ENCODE measurements around the gene SRGAP3.

DNA sequence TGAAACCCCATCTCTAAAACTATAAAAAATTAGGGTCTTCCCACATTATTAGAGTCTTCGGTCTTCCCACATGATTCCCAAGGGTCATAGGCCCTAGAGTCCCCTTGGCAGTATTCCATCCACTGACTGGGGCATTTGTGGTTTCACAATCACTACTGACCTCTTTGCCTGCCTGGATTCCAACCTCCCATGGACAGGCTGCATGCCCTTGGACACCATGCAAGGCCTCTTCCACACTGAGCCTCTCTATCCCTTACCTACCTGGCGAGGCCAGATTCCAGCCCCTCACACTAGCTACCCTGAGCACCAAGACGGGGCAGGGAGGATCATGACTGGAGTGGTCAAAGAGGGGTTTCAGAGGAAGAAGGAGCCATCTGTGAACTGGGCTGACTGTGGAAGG lies 64.4 kb downstream of the SRGAP3 start:
- TF ChIP-seq NR2C2 (CRISPR knock-in tag; IDR thresholded peaks at IDR 0.05) (no peak), USF2 (CRISPR knock-in tag; IDR thresholded peaks at IDR 0.05) (no peak), EMX1 (CRISPR knock-in tag; IDR thresholded peaks at IDR 0.05) (no peak), TEAD4 (CRISPR knock-in tag; IDR thresholded peaks at IDR 0.05) (no peak), GRHL2 (CRISPR knock-in tag; IDR thresholded peaks at IDR 0.05; ENCODE audit: insufficient replicate concordance, severe bottlenecking) (no peak), CREB1 (CRISPR knock-in tag; IDR thresholded peaks at IDR 0.05) (no peak), FOXP4 (CRISPR knock-in tag; IDR thresholded peaks at IDR 0.05) (no peak), FOXP1 (CRISPR knock-in tag; IDR thresholded peaks at IDR 0.05; ENCODE audit: borderline replicate concordance) (no peak), SP1 (CRISPR knock-in tag; conservative IDR thresholded peaks at IDR 0.05) (no peak), ZNF232 (CRISPR knock-in tag; IDR thresholded peaks at IDR 0.05) (no peak)
- TF ChIP-seq, protein P1, sequence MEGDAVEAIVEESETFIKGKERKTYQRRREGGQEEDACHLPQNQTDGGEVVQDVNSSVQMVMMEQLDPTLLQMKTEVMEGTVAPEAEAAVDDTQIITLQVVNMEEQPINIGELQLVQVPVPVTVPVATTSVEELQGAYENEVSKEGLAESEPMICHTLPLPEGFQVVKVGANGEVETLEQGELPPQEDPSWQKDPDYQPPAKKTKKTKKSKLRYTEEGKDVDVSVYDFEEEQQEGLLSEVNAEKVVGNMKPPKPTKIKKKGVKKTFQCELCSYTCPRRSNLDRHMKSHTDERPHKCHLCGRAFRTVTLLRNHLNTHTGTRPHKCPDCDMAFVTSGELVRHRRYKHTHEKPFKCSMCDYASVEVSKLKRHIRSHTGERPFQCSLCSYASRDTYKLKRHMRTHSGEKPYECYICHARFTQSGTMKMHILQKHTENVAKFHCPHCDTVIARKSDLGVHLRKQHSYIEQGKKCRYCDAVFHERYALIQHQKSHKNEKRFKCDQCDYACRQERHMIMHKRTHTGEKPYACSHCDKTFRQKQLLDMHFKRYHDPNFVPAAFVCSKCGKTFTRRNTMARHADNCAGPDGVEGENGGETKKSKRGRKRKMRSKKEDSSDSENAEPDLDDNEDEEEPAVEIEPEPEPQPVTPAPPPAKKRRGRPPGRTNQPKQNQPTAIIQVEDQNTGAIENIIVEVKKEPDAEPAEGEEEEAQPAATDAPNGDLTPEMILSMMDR (IDR thresholded peaks at IDR 0.05) = no peak

Measured in WTC11 (cell line).